ENCODE results near the gene AFG1L. TPM values are rescaled to one million over a fixed set of nuclear protein-coding genes. Genes with fewer than 3 reads are reported as not detected.

AFG1L gene
- polyA plus RNA-seq, 10 donors = 4.0 to 6.0 (median 5.0) TPM

GRCh38 chr6:108568551-108569305, 273.9 kb downstream of the AFG1L start:
- no peak for DNase-seq

DNA sequence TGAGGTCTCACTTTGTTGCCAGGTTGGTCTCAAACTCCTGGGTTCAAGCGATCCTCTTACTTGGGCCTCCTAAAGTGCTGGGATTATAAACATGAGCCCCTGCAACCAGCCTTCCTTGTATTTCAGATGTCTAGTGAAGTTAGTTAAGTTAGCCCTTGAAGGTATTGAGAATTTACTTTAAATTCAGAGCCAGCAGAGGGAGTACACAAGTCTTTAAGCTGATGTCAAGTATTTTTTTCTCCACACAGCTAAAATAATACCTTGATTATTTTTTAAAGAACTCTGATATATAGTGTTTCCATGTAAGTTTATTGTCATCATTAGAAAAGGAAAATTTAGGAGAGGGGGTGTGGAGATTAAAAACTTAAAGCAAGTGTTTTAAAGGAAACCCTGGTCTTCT, 275.7 kb downstream of the AFG1L start:
- DNase-seq = no peak

GRCh38 chr6:108574457-108575141, 279.7 kb downstream of the AFG1L start:
- no peak for DNase-seq

Other genes starting within 250 kb of the AFG1L start
- 10 to 100 TPM; 16.8 to 30.3 (median 23.8) TPM for gene OSTM1, start 220.3 kb upstream of the AFG1L start, polyA plus RNA-seq (ENCODE audit: insufficient read length in 10 of 10)
- gene NR2E1, start 129.0 kb upstream of the AFG1L start, polyA plus RNA-seq (ENCODE audit: insufficient read length in 10 of 10) = under 1 TPM in 3 of 10 donors, not detected in 7; 0.07 to 0.13 (median 0.13) TPM
- 100 to 1,000 TPM; 217 to 256 (median 247) TPM for gene SNX3, start 34.0 kb upstream of the AFG1L start, polyA plus RNA-seq (ENCODE audit: insufficient read length in 10 of 10)

Data from muscle of back (tissue), 11 donors.